Gastrocnemius medialis (tissue), 4 donors: ENCODE data around the gene GDF10.

Experiments used
- POLR2A ChIP-seq, 2 donors: fragments of 450-650 bp; IDR thresholded peaks; one replicate each; pipeline ENCODE4 v1.6.1; 2017; ENCODE audit warnings: antibody characterized with exemption in 2 of 2, mild to moderate bottlenecking in 2 of 2, moderate library complexity in 2 of 2
- TF ChIP-seq, protein P1 (sequence below), 5 experiments: fragments of 450-650 bp in 3 of 5; fragments of 200-600 bp in 2 of 5; sonication (generic) in 2 of 5; IDR thresholded peaks in 4 of 5; conservative IDR thresholded peaks in 1 of 5; 1 replicate in 4 of 5; 2 replicates in 1 of 5; pipeline ENCODE4 v1.5.1; 2016 to 2019; ENCODE audit warnings: antibody characterized with exemption in 5 of 5, mild to moderate bottlenecking in 3 of 5, moderate library complexity in 3 of 5

DNA sequence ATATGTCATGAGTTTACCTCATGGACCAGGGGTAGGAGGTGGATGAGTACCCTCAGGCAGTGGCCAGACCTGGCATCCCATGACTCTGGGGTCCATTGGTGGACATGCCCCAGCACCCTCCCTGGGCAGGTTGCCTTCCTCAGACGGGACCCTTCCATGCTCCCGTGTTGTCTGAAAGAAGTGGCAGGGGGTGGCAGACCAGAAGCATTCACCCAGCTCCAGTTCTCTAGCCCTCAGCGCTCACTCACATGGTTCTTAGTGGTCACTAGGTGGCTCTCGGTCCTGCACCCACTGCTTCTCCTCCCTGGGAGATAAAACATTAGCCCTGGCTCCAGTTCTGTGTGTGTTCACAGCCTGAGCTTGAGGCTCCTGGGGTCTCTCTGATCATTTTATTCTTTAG, 54.2 kb downstream of the GDF10 start:
- TF ChIP-seq, protein P1, sequence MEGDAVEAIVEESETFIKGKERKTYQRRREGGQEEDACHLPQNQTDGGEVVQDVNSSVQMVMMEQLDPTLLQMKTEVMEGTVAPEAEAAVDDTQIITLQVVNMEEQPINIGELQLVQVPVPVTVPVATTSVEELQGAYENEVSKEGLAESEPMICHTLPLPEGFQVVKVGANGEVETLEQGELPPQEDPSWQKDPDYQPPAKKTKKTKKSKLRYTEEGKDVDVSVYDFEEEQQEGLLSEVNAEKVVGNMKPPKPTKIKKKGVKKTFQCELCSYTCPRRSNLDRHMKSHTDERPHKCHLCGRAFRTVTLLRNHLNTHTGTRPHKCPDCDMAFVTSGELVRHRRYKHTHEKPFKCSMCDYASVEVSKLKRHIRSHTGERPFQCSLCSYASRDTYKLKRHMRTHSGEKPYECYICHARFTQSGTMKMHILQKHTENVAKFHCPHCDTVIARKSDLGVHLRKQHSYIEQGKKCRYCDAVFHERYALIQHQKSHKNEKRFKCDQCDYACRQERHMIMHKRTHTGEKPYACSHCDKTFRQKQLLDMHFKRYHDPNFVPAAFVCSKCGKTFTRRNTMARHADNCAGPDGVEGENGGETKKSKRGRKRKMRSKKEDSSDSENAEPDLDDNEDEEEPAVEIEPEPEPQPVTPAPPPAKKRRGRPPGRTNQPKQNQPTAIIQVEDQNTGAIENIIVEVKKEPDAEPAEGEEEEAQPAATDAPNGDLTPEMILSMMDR (IDR thresholded peaks at IDR 0.05 in 4 of 5, conservative IDR thresholded peaks at IDR 0.05 in 1 of 5) = no peak
- TF ChIP-seq POLR2A (IDR thresholded peaks at IDR 0.05) = no peak
